ENCODE results near the gene BTBD9. TPM values are rescaled to one million over a fixed set of nuclear protein-coding genes. Genes with fewer than 3 reads are reported as not detected.

BTBD9 gene
- total RNA-seq, 6 experiments from 2014 or later = 4.5 to 7.5 (median 5.7) TPM

DNA sequence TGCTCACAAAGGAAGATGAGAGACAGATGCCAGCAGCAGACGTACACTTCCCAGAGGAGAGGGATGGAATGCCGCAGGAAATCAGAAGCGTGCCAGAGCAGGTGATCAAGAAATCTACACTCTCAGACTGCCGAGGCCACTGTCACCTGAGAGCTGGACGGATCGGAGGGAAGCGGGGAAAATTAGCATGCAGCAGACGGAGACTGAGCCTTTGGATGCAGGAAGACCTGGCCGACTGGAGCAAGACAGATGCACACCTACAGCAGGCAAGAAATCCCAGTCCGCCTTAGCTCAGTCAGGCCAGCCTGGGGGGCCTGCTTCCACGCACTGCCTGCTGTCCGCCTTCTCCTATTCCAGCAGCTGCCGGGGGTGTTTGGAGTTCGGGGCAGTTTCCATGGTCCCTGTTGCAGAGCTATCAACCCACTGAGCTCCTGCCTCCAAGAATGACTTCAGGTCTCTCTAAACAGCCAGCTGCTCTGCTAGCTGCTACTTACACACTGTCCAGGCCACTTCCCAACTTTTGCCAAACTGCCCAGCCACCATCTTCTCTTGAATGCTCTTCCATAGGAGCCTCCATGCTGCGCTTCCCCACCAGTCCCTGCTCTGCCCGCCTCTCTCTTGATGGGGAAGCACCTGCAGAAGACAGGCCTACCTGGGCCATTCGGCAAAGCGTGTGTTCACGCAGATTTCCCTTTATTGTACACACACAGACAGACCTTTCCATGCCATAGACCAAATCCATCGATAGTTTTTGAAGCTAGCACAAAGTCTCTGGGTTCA is 451.7 kb downstream of the BTBD9 start:
- 91% methylated on average over 8 of the region's 20 CpGs for WGBS (ENCODE audit: insufficient coverage, low coverage, low lambda C conversion rate, missing lambda C conversion rate)
- H3K4me1 ChIP-seq = no peaks in the 10 kb centered on the region
- TF ChIP-seq POLR2A (IDR thresholded peaks at IDR 0.05) (no peak), CTCF (IDR thresholded peaks at IDR 0.05) (no peak)
- no peaks in the 10 kb centered on the region for H3K9me3 ChIP-seq
- DNase-seq = peak in 1 of 3 donors; percentile 17
- H3K36me3 ChIP-seq = no peaks in the 10 kb centered on the region
- no peak for ATAC-seq
- H3K4me3 ChIP-seq = no peak overlapping the region
- no peak overlapping the region for H3K27ac ChIP-seq
- H3K27me3 ChIP-seq = no peaks in the 10 kb centered on the region
- intact Hi-C loops (cut with DNase I) = no loop called here

GRCh38 chr6:38187325-38187724 is 452.4 kb downstream of the BTBD9 start:
- Histone ChIP-seq H3K9me3 (no peaks in the 10 kb centered on the region), H3K27ac (no peak overlapping the region), H3K27me3 (no peaks in the 10 kb centered on the region), H3K4me3 (no peak overlapping the region), H3K4me1 (no peaks in the 10 kb centered on the region), H3K36me3 (no peaks in the 10 kb centered on the region)
- no peak for TF ChIP-seq CTCF (IDR thresholded peaks at IDR 0.05)
- no peak for TF ChIP-seq POLR2A (IDR thresholded peaks at IDR 0.05)
- WGBS (ENCODE audit: insufficient coverage, low coverage, low lambda C conversion rate, missing lambda C conversion rate) = 84% methylated on average over 8 of the region's 8 CpGs
- DNase-seq (peak in 1 of 3 donors; percentile 25), ATAC-seq (no peak)
- intact Hi-C loops (cut with DNase I) = no loop called here

- no peak for TF ChIP-seq CTCF (IDR thresholded peaks at IDR 0.05)
- no peak for ATAC-seq
- no peaks in the 10 kb centered on the region for H3K27me3 ChIP-seq
- DNase-seq = no peak
- no peak overlapping the region for H3K4me3 ChIP-seq
- H3K9me3 ChIP-seq = no peaks in the 10 kb centered on the region
- intact Hi-C loops (cut with DNase I) = no loop called here
- H3K36me3 ChIP-seq = no peaks in the 10 kb centered on the region
- 88% methylated on average over 8 of the region's 8 CpGs for WGBS (ENCODE audit: insufficient coverage, low coverage, low lambda C conversion rate, missing lambda C conversion rate)
- H3K27ac ChIP-seq = no peak overlapping the region
- no peaks in the 10 kb centered on the region for H3K4me1 ChIP-seq
Measured at GRCh38 chr6:38185752-38186151, 454.0 kb downstream of the BTBD9 start.

DNA sequence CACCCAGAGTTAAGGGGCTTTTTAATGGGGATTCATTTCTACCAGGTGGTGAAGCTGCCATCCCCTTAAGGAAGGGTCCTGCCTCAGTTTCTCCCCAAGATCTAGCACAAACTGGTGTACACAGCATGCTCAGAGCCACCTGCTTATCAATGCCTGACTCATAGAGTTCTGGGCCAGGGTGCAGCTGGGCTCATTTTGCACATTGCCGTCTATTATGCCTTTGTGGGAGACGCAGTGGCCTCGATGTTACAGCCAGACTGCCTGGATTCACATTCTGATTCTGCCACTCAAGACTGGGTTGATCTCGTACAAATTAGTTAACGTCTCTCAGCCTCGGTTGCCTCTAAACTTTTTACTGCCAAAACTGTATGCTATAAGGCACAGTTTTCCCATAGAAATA is 454.5 kb downstream of the BTBD9 start:
- peak in 1 of 3 donors; percentile 19 for DNase-seq
- H3K27me3 ChIP-seq = no peaks in the 10 kb centered on the region
- intact Hi-C loops (cut with DNase I) = no loop called here
- no peaks in the 10 kb centered on the region for H3K36me3 ChIP-seq
- WGBS (ENCODE audit: insufficient coverage, low coverage, low lambda C conversion rate, missing lambda C conversion rate) = 100% methylated on average over 1 of the region's 6 CpGs
- H3K9me3 ChIP-seq = no peaks in the 10 kb centered on the region
- no peak for TF ChIP-seq CTCF (IDR thresholded peaks at IDR 0.05)
- H3K4me3 ChIP-seq = no peak overlapping the region
- H3K27ac ChIP-seq = no peak overlapping the region
- H3K4me1 ChIP-seq = no peaks in the 10 kb centered on the region
- ATAC-seq = no peak
